Thymus (tissue), 14 donors: ENCODE data around the gene MARF1. TPM values are rescaled to one million over a fixed set of nuclear protein-coding genes. Genes with fewer than 3 reads are reported as not detected.
"Not testable (repeated sequence)": the region's sequence is repeated elsewhere in the genome, so short reads cannot be mapped to it uniquely, and the experiment has no call there.

Experiments
- DNase-seq, 9 donors: peaks; one replicate each; pipeline ENCODE4 v3.0.0-alpha.2; 2013; ENCODE audit warnings: low spot score in 9 of 9, low read depth in 6 of 9, missing footprints in 1 of 9
- H3K27ac ChIP-seq, 2 donors: one replicate each; pipeline ENCODE4 v1.5.1; 2013; ENCODE audit warnings: control low read depth in 1 of 2, low read depth in 1 of 2, low read length in 1 of 2, mild to moderate bottlenecking in 1 of 2, moderate library complexity in 1 of 2
- H3K27me3 ChIP-seq, 2 donors: one replicate each; pipeline ENCODE4 v1.5.1; 2013; ENCODE audit warnings: low read length in 1 of 2; ENCODE audit not compliant: control insufficient read depth in 2 of 2, insufficient read depth in 1 of 2
- H3K36me3 ChIP-seq, 2 donors: one replicate each; pipeline ENCODE4 v1.5.1; 2013; ENCODE audit warnings: low read length in 1 of 2, mild to moderate bottlenecking in 1 of 2, moderate library complexity in 1 of 2; ENCODE audit not compliant: control insufficient read depth in 2 of 2, insufficient read depth in 2 of 2
- H3K4me1 ChIP-seq, 2 donors: one replicate each; pipeline ENCODE4 v1.5.1; 2013; ENCODE audit warnings: low read length in 2 of 2; ENCODE audit not compliant: control insufficient read depth in 2 of 2, insufficient read depth in 2 of 2
- H3K4me3 ChIP-seq, 2 donors: one replicate each; pipeline ENCODE4 v1.5.1; 2013; ENCODE audit warnings: low read length in 2 of 2, control low read depth in 1 of 2, mild to moderate bottlenecking in 1 of 2
- H3K9me3 ChIP-seq, 2 donors: one replicate each; pipeline ENCODE4 v1.5.1; 2013; ENCODE audit warnings: low read length in 1 of 2, mild to moderate bottlenecking in 1 of 2; ENCODE audit not compliant: control insufficient read depth in 2 of 2, insufficient read depth in 1 of 2
- WGBS: extraction: QIAGEN DNeasy Blood & Tissue Kit; methylation state at CpG from one replicate; pipeline ENCODE4 v1.1.7; 2013; 5-methylcytosine and 5-hydroxymethylcytosine counted together
- long read RNA-seq, 10 donors: transcript quantifications; one replicate each; lab custom pipeline, GENCODE V29; 2026
- polyA plus RNA-seq: library from polyadenylated mRNA; stranded (reverse); fragments of 200-250 nt; gene quantifications from one replicate; pipeline ENCODE4 v1.2.3, GENCODE V29; 2013
- total RNA-seq: library from RNA; stranded (reverse); fragments of 120-200 nt; gene quantifications from one replicate; pipeline ENCODE4 v1.2.4, GENCODE V29; 2013
- donor health status: healthy.

MARF1 gene, protein sequence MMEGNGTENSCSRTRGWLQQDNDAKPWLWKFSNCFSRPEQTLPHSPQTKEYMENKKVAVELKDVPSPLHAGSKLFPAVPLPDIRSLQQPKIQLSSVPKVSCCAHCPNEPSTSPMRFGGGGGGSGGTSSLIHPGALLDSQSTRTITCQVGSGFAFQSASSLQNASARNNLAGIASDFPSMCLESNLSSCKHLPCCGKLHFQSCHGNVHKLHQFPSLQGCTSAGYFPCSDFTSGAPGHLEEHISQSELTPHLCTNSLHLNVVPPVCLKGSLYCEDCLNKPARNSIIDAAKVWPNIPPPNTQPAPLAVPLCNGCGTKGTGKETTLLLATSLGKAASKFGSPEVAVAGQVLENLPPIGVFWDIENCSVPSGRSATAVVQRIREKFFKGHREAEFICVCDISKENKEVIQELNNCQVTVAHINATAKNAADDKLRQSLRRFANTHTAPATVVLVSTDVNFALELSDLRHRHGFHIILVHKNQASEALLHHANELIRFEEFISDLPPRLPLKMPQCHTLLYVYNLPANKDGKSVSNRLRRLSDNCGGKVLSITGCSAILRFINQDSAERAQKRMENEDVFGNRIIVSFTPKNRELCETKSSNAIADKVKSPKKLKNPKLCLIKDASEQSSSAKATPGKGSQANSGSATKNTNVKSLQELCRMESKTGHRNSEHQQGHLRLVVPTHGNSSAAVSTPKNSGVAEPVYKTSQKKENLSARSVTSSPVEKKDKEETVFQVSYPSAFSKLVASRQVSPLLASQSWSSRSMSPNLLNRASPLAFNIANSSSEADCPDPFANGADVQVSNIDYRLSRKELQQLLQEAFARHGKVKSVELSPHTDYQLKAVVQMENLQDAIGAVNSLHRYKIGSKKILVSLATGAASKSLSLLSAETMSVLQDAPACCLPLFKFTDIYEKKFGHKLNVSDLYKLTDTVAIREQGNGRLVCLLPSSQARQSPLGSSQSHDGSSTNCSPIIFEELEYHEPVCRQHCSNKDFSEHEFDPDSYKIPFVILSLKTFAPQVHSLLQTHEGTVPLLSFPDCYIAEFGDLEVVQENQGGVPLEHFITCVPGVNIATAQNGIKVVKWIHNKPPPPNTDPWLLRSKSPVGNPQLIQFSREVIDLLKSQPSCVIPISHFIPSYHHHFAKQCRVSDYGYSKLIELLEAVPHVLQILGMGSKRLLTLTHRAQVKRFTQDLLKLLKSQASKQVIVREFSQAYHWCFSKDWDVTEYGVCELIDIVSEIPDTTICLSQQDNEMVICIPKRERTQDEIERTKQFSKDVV (N-terminal part only)
- total RNA-seq, result 12.6 TPM
- 33.7 TPM for polyA plus RNA-seq
- long read RNA-seq, donor 1, result 0 reads
- long read RNA-seq, donor 2, result 0 reads
- long read RNA-seq, donor 3, full-length matches to known transcripts, result 6 of 98 reads
- long read RNA-seq, donor 3, partial matches to known transcripts, result 92 of 98 reads
- long read RNA-seq, donor 3, other reads (novel, unspliced or antisense), result 0 of 98 reads
- long read RNA-seq, donor 4, partial matches to known transcripts, result 9 of 10 reads
- long read RNA-seq, donor 4, other reads (novel, unspliced or antisense), result 0 of 10 reads
- long read RNA-seq, donor 5, transcript MARF1-209 (2 exons, 489 nt), result major isoform, 7 of 25 reads
- long read RNA-seq, donor 5, partial matches to known transcripts, result 18 of 25 reads
- long read RNA-seq, donor 5, other reads (novel, unspliced or antisense), result 0 of 25 reads
- long read RNA-seq, donor 6, transcript MARF1-209 (2 exons, 489 nt), result major isoform, 7 of 18 reads
- long read RNA-seq, donor 6, partial matches to known transcripts, result 11 of 18 reads
- long read RNA-seq, donor 6, other reads (novel, unspliced or antisense), result 0 of 18 reads
- long read RNA-seq, donor 7, partial matches to known transcripts, result 5 of 5 reads
- long read RNA-seq, donor 7, other reads (novel, unspliced or antisense), result 0 of 5 reads
- long read RNA-seq, donor 8, partial matches to known transcripts, result 6 of 6 reads
- long read RNA-seq, donor 8, other reads (novel, unspliced or antisense), result 0 of 6 reads
- long read RNA-seq, donor 9, full-length matches to known transcripts, result 4 of 4 reads
- long read RNA-seq, donor 9, partial matches to known transcripts, result 0 of 4 reads
- long read RNA-seq, donor 9, other reads (novel, unspliced or antisense), result 0 of 4 reads
- long read RNA-seq, donor 10, partial matches to known transcripts, result 10 of 14 reads
- long read RNA-seq, donor 10, other reads (novel, unspliced or antisense), result 0 of 14 reads

DNA sequence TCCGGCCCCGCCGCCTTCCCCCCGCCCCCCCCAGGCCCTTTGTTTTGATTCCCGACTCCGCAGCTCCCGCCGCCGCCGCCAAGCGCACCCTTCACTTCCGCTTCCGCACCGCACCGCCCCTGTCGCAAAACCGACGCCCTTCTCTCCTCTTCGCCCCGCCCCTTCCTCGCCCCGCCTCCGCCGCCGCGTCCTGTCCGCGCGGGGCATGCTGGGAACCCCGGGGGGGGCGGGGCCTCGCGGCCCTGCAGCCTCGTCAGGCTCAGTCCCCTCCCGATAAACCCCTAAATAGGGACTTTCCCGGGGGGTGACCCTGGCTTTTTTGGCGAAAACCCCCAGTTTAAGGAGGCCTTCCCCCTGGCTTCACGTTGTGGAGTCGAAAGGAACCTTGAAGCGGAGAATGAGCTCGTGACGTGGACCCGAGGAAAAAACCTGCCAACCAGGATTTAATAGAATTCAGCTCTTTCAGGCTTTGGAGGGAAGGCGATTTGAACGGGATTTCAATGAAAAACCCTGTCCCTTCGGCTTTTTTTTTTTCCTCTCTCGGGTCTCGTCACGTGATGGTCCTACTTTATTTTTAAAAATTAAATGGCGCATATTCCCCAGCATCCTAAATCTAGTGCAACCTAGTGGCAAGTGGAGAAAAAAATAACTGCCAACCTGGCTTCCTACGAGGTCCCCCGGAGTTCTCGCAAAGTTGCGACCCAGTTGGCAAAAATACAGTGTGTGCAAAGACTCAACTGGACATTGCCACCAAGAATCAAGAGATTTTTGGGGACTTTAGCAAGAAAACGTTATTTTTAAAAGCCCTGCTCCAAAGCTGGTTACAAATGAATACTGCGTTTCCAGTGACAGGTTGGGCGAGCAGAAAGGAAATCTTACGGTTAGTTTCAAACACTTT lies at the start of gene MARF1:
TSS of gene MARF1 (minus strand) at position 107 of the 898 bp plus-strand sequence. CDS start 3,921 bp downstream, outside the sequence.
- peak within 1 kb of the TSS; percentile 98 to 99 for H3K27ac ChIP-seq
- under 1% methylated on average over 58 of the region's 58 CpGs for WGBS

DNA sequence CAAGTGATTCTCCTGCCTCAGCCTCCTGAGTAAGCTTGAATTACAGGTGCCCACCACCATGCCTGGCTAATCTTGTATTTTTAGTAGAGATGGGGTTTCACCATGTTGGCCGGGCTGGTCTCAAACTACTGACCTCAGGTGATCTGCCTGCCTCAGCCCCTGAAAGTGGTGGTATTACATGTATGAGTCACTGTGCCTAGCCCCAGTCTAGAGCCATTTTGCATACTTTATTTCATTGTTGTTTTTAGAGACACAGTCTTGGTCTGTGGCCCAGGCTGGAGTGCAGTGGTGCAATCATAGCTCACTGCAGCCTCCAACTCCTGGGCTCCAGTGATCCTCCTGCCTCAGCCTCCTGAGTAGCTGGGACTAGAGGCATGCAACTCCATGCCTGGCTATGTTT lies 49.6 kb upstream of the MARF1 start:
- H3K4me3 ChIP-seq, H3K4me1 ChIP-seq, H3K27ac ChIP-seq, DNase-seq, H3K9me3 ChIP-seq, H3K27me3 ChIP-seq: not testable (repeated sequence)
- H3K36me3 ChIP-seq, result peaks cover 82 to 85% of the 10 kb centered on the region in 2 donors
- WGBS, result 98% methylated on average over 1 of the region's 1 CpG

More for the DNA sequence above, at the start of gene MARF1:
- peak; percentile 73 to 98 (median 95) for DNase-seq
- no peaks in the 10 kb centered on the region for H3K9me3 ChIP-seq
- no peaks in the 10 kb centered on the region for H3K27me3 ChIP-seq
- peaks cover 9 to 11% of the 10 kb centered on the region in 2 donors for H3K4me1 ChIP-seq
- H3K36me3 ChIP-seq, result peaks cover 4% of the 10 kb centered on the region in 2 donors
- H3K4me3 ChIP-seq, result peak within 1 kb of the TSS; percentile 85 to 93

DNA sequence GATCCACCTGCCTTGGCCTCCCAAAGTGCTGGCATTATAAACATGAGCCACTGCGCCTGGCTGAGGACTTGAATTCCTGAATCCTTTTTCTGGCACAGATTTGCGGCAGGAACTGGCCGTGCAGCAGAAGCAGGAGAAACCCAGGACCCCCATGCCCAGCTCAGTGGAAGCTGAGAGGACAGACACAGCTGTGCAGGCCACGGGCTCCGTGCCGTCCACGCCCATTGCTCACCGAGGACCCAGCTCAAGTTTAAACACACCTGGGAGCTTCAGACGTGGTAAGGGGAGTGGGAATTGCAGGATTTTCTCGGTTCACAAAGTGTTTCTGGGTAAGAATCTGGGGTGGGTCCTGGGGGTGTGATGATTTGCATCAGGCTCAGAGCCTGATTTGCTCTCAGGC lies 48.1 kb upstream of the MARF1 start:
- no peaks in the 10 kb centered on the region for H3K27me3 ChIP-seq
- H3K9me3 ChIP-seq, result no peaks in the 10 kb centered on the region
- DNase-seq, result no peak
- H3K27ac ChIP-seq, result no peak overlapping the region
- no peaks in the 10 kb centered on the region for H3K4me1 ChIP-seq
- H3K36me3 ChIP-seq, result peaks cover 80 to 81% of the 10 kb centered on the region in 2 donors
- WGBS, result 98% methylated on average over 10 of the region's 10 CpGs
- H3K4me3 ChIP-seq, result no peak overlapping the region

DNA sequence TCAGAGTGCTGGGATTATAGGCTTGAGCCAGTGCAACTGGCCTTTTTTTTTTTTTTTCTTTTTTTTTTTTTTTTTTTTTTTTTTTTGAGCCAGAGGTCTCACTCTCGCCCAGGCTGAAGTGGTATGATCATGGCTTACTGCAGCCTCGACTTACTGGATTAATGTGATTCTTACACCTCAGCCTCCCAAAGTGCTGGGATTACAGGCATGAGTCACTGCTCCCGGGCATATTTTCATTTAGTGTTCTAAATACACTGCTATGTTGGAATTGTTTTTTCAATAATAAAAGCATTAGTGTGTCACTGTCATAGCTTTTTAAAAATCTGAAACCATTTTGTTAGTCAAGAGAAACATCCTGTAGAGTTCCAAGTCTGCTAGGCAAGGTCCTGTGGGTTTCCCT lies 47.3 kb upstream of the MARF1 start:
- H3K4me1 ChIP-seq, result no peaks in the 10 kb centered on the region
- H3K9me3 ChIP-seq, result no peaks in the 10 kb centered on the region
- H3K27me3 ChIP-seq, result no peaks in the 10 kb centered on the region
- 97% methylated on average over 3 of the region's 3 CpGs for WGBS
- peaks cover 75 to 81% of the 10 kb centered on the region in 2 donors for H3K36me3 ChIP-seq
- no peak for DNase-seq
- H3K4me3 ChIP-seq, result no peak overlapping the region
- H3K27ac ChIP-seq, result no peak overlapping the region

DNA sequence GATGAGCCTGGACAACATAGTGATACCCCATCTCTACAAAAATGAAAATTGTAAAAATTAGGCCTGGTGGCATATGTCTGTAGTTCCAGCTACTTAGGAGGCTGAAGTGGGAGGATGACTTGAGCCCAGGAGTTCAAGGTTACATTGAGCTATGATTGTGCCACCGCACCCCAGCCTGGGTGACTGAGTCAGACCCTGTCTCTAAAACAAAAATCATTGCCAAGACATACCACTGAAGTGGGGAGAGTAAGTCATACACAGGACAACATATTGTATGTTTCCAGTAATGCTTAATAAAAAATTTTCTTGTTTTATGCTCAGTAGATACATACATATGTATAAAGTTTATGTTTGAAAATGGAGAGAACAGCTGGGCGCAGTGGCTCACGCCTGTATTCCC lies 46.3 kb upstream of the MARF1 start:
- no peaks in the 10 kb centered on the region for H3K4me1 ChIP-seq
- H3K4me3 ChIP-seq, result no peak overlapping the region
- H3K36me3 ChIP-seq, result peaks cover 74% of the 10 kb centered on the region in 2 donors
- no peaks in the 10 kb centered on the region for H3K9me3 ChIP-seq
- 97% methylated on average over 3 of the region's 3 CpGs for WGBS
- DNase-seq, result no peak
- no peaks in the 10 kb centered on the region for H3K27me3 ChIP-seq
- H3K27ac ChIP-seq, result no peak overlapping the region

DNA sequence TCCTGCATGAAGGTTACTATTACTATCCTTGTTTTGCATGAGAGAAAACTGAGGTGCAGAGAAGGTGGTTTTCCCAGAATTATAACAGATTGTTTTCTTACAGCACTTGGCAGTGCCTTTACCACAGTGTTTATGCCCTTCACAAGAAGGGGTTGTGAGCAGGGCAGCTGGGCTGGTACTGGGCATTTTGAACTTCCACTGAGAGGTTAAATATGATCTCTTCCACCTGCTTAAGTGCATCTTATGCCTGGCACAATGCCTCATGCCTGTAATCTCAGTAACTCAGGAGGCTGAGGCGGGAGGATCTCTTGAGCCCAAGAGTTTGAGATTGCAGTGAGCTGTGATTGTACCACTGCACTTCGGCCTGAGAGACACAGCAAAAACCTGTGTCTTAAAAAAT lies 43.3 kb upstream of the MARF1 start:
- no peaks in the 10 kb centered on the region for H3K4me1 ChIP-seq
- no peak for DNase-seq
- no peak overlapping the region for H3K4me3 ChIP-seq
- 100% methylated on average over 2 of the region's 2 CpGs for WGBS
- no peaks in the 10 kb centered on the region for H3K27me3 ChIP-seq
- H3K27ac ChIP-seq, result no peak overlapping the region
- peaks cover 57 to 60% of the 10 kb centered on the region in 2 donors for H3K36me3 ChIP-seq
- H3K9me3 ChIP-seq, result no peaks in the 10 kb centered on the region

DNA sequence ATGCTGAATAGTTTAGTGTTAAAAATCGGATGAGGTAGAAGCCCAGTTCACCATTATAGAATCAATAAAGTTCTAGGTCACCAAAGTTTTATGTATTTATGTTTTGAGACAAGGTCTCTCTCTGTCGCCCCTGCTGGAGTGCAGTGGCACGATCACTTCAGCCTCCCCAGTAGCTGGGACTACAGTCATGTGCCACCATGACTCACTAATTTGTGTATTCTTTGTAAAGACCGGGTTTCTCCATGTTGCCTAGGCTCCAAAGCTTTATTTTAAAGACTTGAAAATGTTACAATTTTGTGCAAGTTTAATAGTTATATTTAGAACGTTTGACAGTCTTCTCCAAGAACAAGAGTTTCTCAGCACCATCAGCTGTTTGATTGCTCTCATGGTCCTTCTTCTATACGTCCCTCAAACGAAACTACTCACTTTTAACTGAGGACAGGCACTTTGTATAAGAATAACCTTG lies 39.2 kb upstream of the MARF1 start:
- peaks cover 54 to 56% of the 10 kb centered on the region in 2 donors for H3K36me3 ChIP-seq
- H3K4me1 ChIP-seq, result no peaks in the 10 kb centered on the region
- H3K27me3 ChIP-seq, result no peaks in the 10 kb centered on the region
- H3K9me3 ChIP-seq, result no peaks in the 10 kb centered on the region
- no peak overlapping the region for H3K4me3 ChIP-seq
- no peak for DNase-seq
- 78% methylated on average over 7 of the region's 7 CpGs for WGBS
- no peak overlapping the region for H3K27ac ChIP-seq
